MM.1S (cell line): ENCODE data around the gene PRKAG2.

Experiments used
- EZH2 ChIP-seq: fragments of 300-600 bp; sonication (generic); optimal IDR thresholded peaks from 2 replicates; pipeline ENCODE3; 2017; ENCODE audit warnings: low read depth, mild to moderate bottlenecking, antibody characterized with exemption, low read length, mixed read lengths
- TF ChIP-seq, protein P1 (sequence below): fragments of 300-600 bp; sonication (generic); IDR thresholded peaks from 2 replicates; pipeline ENCODE4 v1.5.1; 2016; ENCODE audit warnings: antibody characterized with exemption, low read length, mixed read lengths

DNA sequence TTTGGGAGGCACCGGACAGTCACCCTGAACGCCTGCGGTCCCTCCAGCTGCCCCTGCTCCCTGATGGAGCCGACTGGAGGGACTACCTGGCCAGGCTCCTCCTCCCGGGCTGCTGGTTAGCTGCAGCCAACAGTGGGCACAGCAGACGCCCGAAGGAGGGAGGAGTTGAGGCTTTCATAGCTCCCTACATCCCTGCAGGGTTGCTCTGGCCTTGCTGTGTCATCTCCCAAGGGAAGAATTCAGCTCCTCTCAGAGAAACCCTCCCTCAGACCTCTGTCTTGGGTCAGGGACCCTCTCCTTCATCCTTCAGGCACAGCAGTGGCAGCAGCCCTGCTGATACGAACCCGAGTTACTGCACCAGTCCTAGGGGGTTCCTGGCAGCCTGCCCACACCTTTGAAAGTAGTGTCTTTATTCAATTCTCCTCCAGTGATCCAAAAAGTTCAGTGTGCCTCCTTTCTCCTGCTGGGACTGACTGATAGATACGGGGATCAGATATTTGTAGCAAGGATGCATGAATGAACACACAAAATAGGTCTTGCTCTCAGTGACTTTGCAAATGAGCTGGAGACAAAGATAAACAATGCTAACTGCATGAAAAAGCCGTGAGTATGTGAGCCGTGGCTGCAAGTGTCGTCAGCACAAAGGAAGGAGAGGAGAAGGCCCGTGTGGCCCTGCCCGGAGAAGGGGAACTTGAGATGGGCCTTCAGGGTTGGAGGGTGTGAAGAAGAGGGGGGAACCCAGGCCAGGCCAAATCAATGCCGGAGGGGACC, 136.6 kb downstream of the PRKAG2 start:
- no peak for TF ChIP-seq EZH2
- TF ChIP-seq, protein P1, sequence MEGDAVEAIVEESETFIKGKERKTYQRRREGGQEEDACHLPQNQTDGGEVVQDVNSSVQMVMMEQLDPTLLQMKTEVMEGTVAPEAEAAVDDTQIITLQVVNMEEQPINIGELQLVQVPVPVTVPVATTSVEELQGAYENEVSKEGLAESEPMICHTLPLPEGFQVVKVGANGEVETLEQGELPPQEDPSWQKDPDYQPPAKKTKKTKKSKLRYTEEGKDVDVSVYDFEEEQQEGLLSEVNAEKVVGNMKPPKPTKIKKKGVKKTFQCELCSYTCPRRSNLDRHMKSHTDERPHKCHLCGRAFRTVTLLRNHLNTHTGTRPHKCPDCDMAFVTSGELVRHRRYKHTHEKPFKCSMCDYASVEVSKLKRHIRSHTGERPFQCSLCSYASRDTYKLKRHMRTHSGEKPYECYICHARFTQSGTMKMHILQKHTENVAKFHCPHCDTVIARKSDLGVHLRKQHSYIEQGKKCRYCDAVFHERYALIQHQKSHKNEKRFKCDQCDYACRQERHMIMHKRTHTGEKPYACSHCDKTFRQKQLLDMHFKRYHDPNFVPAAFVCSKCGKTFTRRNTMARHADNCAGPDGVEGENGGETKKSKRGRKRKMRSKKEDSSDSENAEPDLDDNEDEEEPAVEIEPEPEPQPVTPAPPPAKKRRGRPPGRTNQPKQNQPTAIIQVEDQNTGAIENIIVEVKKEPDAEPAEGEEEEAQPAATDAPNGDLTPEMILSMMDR, result no peak
